Fibroblast of skin of scalp (primary cell): ENCODE measurements around the gene LHFPL2.

Experiments used
- DNase-seq: peaks from one replicate; pipeline ENCODE4 v3.0.0-alpha.2; 2013

LHFPL2 gene

GRCh38 chr5:78541086-78541654 is 107.4 kb downstream of the LHFPL2 start:
- DNase-seq, result no peak

- DNase-seq, result no peak
Observed at GRCh38 chr5:78540335-78541085, 108.1 kb downstream of the LHFPL2 start.

GRCh38 chr5:78538240-78538850 is 110.2 kb downstream of the LHFPL2 start:
- DNase-seq, result no peak

GRCh38 chr5:78537821-78538220 is 110.8 kb downstream of the LHFPL2 start:
- peak; percentile 66 for DNase-seq

GRCh38 chr5:78537411-78537810 is 111.2 kb downstream of the LHFPL2 start:
- no peak for DNase-seq

DNA sequence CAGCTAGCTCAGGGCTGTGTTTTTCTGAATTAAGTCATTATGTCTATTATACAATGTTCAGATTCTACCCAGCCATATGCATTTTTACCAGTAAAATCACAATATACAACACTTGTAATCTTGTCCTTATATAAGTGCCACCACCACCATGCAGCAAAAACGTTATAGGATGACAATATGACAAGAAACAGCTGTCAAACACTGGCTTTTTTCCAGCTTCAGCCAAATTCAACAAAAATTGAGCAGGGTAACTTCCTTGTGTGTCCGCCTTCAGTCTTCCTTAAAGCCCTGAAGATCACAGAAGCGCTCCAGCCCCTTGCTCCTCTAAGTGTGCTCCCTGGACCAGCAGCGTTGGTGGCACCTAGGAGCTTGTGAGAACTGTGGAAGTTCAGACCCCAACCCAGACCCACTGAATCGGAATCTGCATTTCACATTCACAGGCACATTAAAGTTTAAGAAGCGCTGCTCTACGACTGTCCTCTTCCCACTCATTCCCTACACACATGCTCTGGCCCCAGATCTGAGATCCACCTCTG is 111.8 kb downstream of the LHFPL2 start:
- no peak for DNase-seq

DNA sequence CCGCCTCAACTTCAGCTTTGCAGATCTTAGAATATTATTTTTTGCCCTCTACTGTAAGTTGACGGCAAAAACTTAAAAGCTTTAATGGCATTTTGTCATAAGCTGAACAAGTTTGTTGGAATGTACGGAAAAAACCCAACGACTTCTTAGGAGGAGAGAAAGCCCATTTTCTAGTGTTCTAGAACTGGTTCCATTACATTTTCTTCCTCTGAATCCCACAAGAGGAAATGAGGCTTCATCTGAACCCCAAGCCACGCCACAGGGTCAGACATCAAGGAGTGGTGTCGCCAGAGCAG is 113.7 kb downstream of the LHFPL2 start:
- no peak for DNase-seq

DNA sequence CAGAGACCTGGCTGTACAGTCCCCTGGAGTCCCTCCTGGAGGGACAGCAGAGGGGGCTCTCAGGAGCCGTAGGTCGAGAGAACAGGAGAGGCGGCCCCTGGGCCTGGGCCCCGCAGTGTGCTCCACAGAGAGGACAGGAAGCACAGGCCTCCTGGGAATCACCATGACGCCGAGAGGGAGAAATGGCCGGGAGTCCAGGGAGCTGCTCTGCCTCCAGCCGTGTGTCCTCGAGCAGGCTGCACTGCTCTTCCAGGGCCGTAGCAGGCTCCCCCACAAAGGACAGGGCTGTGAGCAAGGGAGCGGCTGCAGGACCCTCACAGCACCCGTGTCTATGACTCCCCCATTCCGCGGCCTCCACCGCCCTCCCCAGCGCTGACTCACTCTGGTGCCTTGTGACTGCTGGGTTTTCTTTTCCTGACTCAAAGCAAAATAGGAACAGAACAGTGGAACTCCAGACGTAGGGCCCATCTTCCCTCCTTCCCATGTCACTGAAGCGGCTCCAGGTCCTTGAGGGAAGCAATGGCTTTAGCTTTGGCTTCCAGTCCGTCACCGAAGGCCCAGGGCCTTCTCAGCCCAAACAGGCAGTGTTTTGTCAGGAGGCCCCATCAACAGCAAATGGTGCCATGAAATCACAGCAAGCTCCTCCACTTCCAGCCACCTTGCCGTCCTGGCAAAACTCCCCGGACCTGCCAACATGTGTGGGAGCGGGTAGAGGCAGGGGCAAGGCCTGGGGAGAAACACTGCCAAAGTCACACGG is 114.2 kb downstream of the LHFPL2 start:
- DNase-seq, result peak; percentile 60

GRCh38 chr5:78533356-78533755 is 115.2 kb downstream of the LHFPL2 start:
- DNase-seq, result no peak

GRCh38 chr5:78530342-78531096 is 118.1 kb downstream of the LHFPL2 start:
- DNase-seq, result peak; percentile 79

GRCh38 chr5:78527925-78528324 is 120.6 kb downstream of the LHFPL2 start:
- DNase-seq, result no peak

- DNase-seq, result peak; percentile 95
Observed at GRCh38 chr5:78527054-78527859, 121.3 kb downstream of the LHFPL2 start.

- DNase-seq, result peak; percentile 81
Observed at GRCh38 chr5:78526049-78526525, 122.5 kb downstream of the LHFPL2 start.

GRCh38 chr5:78523314-78524193 is 125.0 kb downstream of the LHFPL2 start:
- no peak for DNase-seq

- DNase-seq, result no peak
Observed at GRCh38 chr5:78522476-78523260, 125.9 kb downstream of the LHFPL2 start.

DNA sequence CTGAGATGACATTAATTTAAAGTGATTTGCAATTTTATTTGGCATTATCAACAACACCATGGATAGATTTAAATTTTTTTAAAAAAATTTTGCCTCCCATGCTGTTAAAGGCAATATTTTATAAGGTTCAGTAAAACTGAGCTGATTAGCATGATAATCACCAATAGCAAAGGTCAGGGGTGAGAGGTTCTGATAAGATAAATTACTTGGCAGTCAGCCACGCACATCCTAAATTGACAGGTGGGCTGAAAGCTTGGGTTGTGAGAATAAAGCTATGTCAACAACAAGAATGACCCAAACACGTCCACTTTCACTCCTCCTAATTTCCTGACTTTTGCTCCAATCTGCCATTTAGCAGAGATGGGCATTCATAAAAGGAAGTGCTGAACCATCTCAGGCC is 127.1 kb downstream of the LHFPL2 start:
- no peak for DNase-seq

DNA sequence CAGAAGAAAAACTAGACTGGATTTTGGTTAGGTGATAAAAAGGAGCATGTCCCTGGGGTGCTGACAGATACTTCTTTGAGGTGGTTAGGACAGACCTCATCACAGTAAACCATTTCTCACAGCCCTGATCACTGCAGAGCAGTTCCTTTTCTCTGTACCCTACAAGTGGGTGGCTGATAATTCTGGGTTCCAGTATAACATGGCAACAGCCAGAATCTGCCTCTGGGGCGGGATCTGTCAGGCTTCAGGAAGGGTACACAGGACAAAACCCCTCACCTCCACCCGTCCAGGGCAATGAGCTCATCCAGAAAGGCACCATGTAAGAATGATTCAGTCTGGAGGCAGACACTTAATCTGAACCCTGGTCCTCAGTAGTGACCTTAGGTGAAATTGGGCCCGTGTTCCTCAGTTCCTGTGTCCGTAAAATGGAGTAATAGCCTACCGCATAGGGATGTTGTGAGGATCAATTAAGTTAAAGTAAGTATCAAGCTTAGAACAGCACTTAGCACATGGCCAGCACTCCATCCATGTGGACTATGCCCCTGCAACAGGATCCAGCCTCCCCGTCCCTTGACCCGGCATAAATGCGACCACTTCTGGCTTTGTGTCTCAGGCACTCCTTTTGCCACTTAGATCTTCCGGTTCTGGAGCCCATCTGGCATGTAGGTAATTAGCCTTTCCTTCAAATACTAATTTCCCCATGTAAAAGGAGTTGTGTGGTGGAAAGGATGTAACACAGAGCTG is 129.2 kb downstream of the LHFPL2 start:
- no peak for DNase-seq

- peak; percentile 81 for DNase-seq
Observed at GRCh38 chr5:78518365-78519197, 130.0 kb downstream of the LHFPL2 start.
